ENCODE results near the gene CARD11. TPM values are rescaled to one million over a fixed set of nuclear protein-coding genes. Genes with fewer than 3 reads are reported as not detected.

The CARD11 gene
- polyA plus RNA-seq, 1 of the 3 experiments (the other 2 are of a cell fraction): not detected

DNA sequence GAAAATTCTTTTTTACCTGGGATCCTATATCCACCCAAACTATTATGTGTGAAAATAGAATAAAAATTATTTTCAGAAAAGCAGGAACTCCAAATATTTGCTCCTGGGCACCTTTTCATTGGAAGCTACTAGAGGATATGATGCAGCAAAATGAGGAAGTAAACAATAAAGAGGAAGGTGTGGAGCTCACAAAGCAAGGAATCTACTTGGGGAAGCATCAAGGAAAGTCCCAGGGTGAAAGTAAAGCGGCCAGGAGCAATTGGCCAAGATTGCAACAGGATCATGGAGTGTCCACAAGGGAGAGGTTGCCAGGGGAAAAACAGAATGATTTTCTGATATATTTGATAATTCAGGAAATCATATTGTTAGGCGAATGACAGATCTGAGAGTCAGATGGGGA lies 80.8 kb downstream of the CARD11 start:
- H3K9ac ChIP-seq: no peak overlapping the region
- H3F3A ChIP-seq (replicated peaks; ENCODE audit: insufficient read depth): no peaks in the 10 kb centered on the region
- H3K27ac ChIP-seq (ENCODE audit: low read depth in 2 of 2, low read length in 1 of 2): no peak overlapping the region
- no peak overlapping the region for H3K4me2 ChIP-seq
- no peaks in the 10 kb centered on the region for H3K36me3 ChIP-seq (replicated peaks in 1 of 2; ENCODE audit: control insufficient read depth in 1 of 2, insufficient read depth in 2 of 2, low read length in 1 of 2)
- no peaks in the 10 kb centered on the region for H3K4me1 ChIP-seq (ENCODE audit: control insufficient read depth in 1 of 2, insufficient read depth in 2 of 2, low read depth in 1 of 2, low read length in 1 of 2)
- no peaks in the 10 kb centered on the region for H3K79me2 ChIP-seq (ENCODE audit: insufficient read depth)
- no peak overlapping the region for H2AFZ ChIP-seq (ENCODE audit: low read depth)
- WGBS (ENCODE audit: low lambda C conversion rate): 42% methylated on average over 2 of the region's 2 CpGs
- 0 out of 2 replicates have a peak, but pooled peaks cover 7% of the 10 kb centered on the region for H3K9me3 ChIP-seq
- TF ChIP-seq, protein P1, sequence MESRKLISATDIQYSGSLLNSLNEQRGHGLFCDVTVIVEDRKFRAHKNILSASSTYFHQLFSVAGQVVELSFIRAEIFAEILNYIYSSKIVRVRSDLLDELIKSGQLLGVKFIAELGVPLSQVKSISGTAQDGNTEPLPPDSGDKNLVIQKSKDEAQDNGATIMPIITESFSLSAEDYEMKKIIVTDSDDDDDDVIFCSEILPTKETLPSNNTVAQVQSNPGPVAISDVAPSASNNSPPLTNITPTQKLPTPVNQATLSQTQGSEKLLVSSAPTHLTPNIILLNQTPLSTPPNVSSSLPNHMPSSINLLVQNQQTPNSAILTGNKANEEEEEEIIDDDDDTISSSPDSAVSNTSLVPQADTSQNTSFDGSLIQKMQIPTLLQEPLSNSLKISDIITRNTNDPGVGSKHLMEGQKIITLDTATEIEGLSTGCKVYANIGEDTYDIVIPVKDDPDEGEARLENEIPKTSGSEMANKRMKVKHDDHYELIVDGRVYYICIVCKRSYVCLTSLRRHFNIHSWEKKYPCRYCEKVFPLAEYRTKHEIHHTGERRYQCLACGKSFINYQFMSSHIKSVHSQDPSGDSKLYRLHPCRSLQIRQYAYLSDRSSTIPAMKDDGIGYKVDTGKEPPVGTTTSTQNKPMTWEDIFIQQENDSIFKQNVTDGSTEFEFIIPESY (IDR thresholded peaks at IDR 0.05; ENCODE audit: borderline replicate concordance, low read depth): no peak
- POLR2A ChIA-PET: no interaction called here
- CTCF ChIA-PET: interaction anchor here (1.2 to 1.5 kb wide), 2 partner anchors 33 to 41 kb away, joined by 3 read pairs; no protein-coding TSS in a partner anchor
- no peaks in the 10 kb centered on the region for H4K20me1 ChIP-seq (ENCODE audit: insufficient read depth)
- H3K27me3 ChIP-seq (ENCODE audit: insufficient read depth): no peaks in the 10 kb centered on the region
- no peak for DNase-seq
- H3K9me2 ChIP-seq: no peaks in the 10 kb centered on the region
- H3K4me3 ChIP-seq (ENCODE audit: low read depth in 2 of 2, low read length in 1 of 2): no peak overlapping the region

DNA sequence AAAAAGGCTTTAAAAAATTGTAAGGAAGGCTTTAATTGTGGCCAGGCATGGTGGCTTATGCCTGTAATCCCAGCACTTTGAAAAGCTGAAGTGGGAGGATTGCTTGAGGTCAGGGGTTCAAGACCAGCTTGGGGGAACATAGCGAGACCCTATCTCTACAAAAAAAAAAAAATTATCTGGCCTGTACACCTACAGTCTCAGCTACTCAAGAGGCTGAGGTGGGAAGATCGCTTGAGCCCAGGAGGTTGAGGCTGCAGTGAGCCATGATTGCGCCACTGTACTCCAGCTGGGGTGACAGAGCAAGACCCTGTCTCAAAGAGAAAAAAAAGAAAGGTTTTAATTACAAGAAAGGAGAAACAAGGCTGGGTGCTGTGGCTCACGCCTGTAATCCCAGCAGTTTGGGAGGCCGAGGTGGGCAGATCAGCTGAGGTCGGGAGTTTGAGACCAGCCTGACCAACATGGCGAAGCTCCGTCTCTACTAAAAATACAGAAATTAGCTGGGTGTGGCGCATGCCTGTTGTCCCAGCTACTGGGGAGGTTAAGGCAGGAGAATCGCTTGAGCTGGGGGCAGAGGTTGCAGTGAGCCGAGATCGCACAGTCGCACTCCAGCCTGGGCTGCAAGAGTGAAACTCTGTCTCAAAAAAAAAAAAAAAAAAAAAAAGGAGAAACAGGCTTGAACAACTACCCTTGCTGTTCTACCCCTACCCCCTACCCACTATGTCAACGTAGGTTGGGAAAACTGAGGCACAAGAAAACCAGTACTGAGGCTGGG lies 83.7 kb downstream of the CARD11 start:
- DNase-seq: no peak
- Histone ChIP-seq H3K79me2 (ENCODE audit: insufficient read depth) (no peaks in the 10 kb centered on the region), H3K9ac (no peak overlapping the region), H3K9me2 (no peaks in the 10 kb centered on the region), H4K20me1 (ENCODE audit: insufficient read depth) (no peaks in the 10 kb centered on the region), H3K36me3 (replicated peaks in 1 of 2; ENCODE audit: control insufficient read depth in 1 of 2, insufficient read depth in 2 of 2, low read length in 1 of 2) (no peaks in the 10 kb centered on the region), H3K27ac (ENCODE audit: low read depth in 2 of 2, low read length in 1 of 2) (no peak overlapping the region), H3K4me2 (no peak overlapping the region), H3K4me3 (ENCODE audit: low read depth in 2 of 2, low read length in 1 of 2) (no peak overlapping the region), H3K9me3 (0 out of 2 replicates have a peak, but pooled peaks cover 7% of the 10 kb centered on the region), H3F3A (replicated peaks; ENCODE audit: insufficient read depth) (no peaks in the 10 kb centered on the region), H3K27me3 (ENCODE audit: insufficient read depth) (no peaks in the 10 kb centered on the region), H2AFZ (ENCODE audit: low read depth) (no peak overlapping the region), H3K4me1 (ENCODE audit: control insufficient read depth in 1 of 2, insufficient read depth in 2 of 2, low read depth in 1 of 2, low read length in 1 of 2) (no peaks in the 10 kb centered on the region; a peak in 1 of 4 replicates)
- CTCF ChIA-PET: interaction anchor here (0.6 to 1.4 kb wide), 2 partner anchors 14 to 18 kb away, joined by 3 read pairs; no protein-coding TSS in a partner anchor
- POLR2A ChIA-PET: no interaction called here
- TF ChIP-seq TCF12 (IDR thresholded peaks at IDR 0.05): no peak
- no peak for TF ChIP-seq FOXM1 (IDR thresholded peaks at IDR 0.05; ENCODE audit: low read depth)
- no peak for TF ChIP-seq POLR2AphosphoS5 (IDR thresholded peaks at IDR 0.05; ENCODE audit: low read depth, low read length)
- TF ChIP-seq, protein P2, sequence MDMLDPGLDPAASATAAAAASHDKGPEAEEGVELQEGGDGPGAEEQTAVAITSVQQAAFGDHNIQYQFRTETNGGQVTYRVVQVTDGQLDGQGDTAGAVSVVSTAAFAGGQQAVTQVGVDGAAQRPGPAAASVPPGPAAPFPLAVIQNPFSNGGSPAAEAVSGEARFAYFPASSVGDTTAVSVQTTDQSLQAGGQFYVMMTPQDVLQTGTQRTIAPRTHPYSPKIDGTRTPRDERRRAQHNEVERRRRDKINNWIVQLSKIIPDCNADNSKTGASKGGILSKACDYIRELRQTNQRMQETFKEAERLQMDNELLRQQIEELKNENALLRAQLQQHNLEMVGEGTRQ (IDR thresholded peaks at IDR 0.05; ENCODE audit: borderline replicate concordance, low read depth, low read length): no peak
- WGBS (ENCODE audit: low lambda C conversion rate): 70% methylated on average over 14 of the region's 14 CpGs

DNA sequence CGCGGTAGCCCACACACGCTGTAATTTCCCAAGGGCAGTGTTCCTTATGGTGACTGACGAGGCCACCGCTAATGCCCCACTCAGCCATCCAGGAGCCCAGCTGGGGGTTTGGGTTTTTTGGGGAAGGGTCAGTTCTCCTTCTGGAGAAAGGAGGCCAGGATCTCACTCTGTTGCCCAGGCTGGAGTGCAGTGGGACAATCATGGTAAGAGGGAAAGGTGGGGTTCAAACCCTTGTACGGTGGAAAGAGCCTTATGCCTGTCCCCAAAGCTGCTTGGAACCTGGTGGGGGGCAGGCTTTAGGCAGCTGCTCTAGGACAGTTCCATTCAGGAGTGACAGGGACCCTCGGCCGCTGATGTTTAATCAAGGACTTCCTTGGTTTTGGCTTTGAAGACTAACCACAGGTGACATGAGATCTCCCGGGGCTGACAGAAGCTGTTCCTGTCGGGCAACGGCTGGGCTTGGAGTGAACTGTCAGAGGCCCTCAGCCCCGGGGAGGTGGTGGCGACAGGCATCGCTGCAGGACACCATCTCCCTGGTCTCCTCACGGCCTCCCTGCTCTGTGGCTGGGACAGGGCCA lies 84.5 kb downstream of the CARD11 start:
- Histone ChIP-seq H2AFZ (ENCODE audit: low read depth) (no peak overlapping the region), H3F3A (replicated peaks; ENCODE audit: insufficient read depth) (no peaks in the 10 kb centered on the region), H3K4me2 (no peak overlapping the region), H3K27me3 (ENCODE audit: insufficient read depth) (no peaks in the 10 kb centered on the region), H4K20me1 (ENCODE audit: insufficient read depth) (no peaks in the 10 kb centered on the region), H3K9me3 (0 out of 2 replicates have a peak, but pooled peaks cover under 1% of the 10 kb centered on the region), H3K4me3 (ENCODE audit: low read depth in 2 of 2, low read length in 1 of 2) (no peak overlapping the region), H3K36me3 (replicated peaks in 1 of 2; ENCODE audit: control insufficient read depth in 1 of 2, insufficient read depth in 2 of 2, low read length in 1 of 2) (no peaks in the 10 kb centered on the region), H3K27ac (ENCODE audit: low read depth in 2 of 2, low read length in 1 of 2) (no peak overlapping the region), H3K9ac (no peak overlapping the region), H3K79me2 (ENCODE audit: insufficient read depth) (no peaks in the 10 kb centered on the region), H3K9me2 (no peaks in the 10 kb centered on the region), H3K4me1 (ENCODE audit: control insufficient read depth in 1 of 2, insufficient read depth in 2 of 2, low read depth in 1 of 2, low read length in 1 of 2) (no peaks in the 10 kb centered on the region; a peak in 1 of 4 replicates)
- 73% methylated on average over 14 of the region's 15 CpGs for WGBS (ENCODE audit: low lambda C conversion rate)
- CTCF ChIA-PET: interaction anchor here (0.6 to 1.4 kb wide), 2 partner anchors 14 to 19 kb away, joined by 3 read pairs; no protein-coding TSS in a partner anchor
- no peak for DNase-seq
- POLR2A ChIA-PET: no interaction called here
- TF ChIP-seq MXI1 (IDR thresholded peaks at IDR 0.05; ENCODE audit: low read depth, low read length) (no peak), SMC3 (IDR thresholded peaks at IDR 0.05; ENCODE audit: low read depth, low read length) (no peak), FOSL2 (IDR thresholded peaks at IDR 0.05; ENCODE audit: borderline replicate concordance, low read depth) (no peak), EZH2phosphoT487 (IDR thresholded peaks at IDR 0.05; ENCODE audit: borderline replicate concordance, low read depth) (no peak), GABPA (IDR thresholded peaks at IDR 0.05; ENCODE audit: low read depth) (no peak), TAF1 (IDR thresholded peaks at IDR 0.05; ENCODE audit: borderline replicate concordance, low read depth, low read length) (no peak), RAD21 (IDR thresholded peaks at IDR 0.05; ENCODE audit: low read length) (no peak)
- TF ChIP-seq, protein P3, sequence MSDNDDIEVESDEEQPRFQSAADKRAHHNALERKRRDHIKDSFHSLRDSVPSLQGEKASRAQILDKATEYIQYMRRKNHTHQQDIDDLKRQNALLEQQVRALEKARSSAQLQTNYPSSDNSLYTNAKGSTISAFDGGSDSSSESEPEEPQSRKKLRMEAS (IDR thresholded peaks at IDR 0.05; ENCODE audit: low read depth): no peak
- TF ChIP-seq, protein P1 (IDR thresholded peaks at IDR 0.05; ENCODE audit: borderline replicate concordance, low read depth): no peak

Measured in SK-N-SH (cell line).